ENCODE data around the gene PARD3B.

DNA sequence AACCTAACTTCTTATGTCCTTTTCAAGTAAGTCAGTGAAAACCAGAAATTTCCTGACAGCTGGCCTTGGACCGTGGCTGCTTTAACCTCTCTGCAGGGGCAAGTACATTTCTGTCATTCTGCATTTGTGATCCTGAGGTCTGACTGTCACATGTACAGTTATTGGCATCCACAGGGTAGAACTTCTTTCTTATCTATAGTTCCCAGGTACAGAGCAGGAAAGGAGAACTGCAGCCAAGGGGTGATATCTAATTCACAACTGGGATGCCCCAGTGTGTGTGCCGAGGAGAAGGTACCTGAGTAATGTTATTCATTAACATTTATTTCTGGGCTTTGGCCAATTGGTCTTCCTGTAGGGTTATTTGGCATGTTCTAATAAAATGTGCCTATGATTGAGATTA, 468.9 kb downstream of the PARD3B start:
- no peak for TF ChIP-seq GATA2 (IDR thresholded peaks at IDR 0.05; ENCODE audit: low read depth, low read length)
- TF ChIP-seq GATA3 (IDR thresholded peaks at IDR 0.05; ENCODE audit: low read depth, low read length) = no peak

Data from SH-SY5Y (cell line).